Measurements from ENCODE around the gene DPEP2NB.
"Not testable (repeated sequence)": the region's sequence is repeated elsewhere in the genome, so short reads cannot be mapped to it uniquely, and the experiment has no call there.

The DPEP2NB gene

GRCh38 chr16:68009872-68010271 lies 5.8 kb downstream of the DPEP2NB start:
- not testable (repeated sequence) for DNase-seq

GRCh38 chr16:68009157-68009735 lies 6.5 kb downstream of the DPEP2NB start:
- DNase-seq = no peak

- peak in 6 of 14 donors; percentile 5 to 40 (median 14) for DNase-seq
Measured at GRCh38 chr16:68005786-68006286, 9.9 kb downstream of the DPEP2NB start.

GRCh38 chr16:68005211-68005610 lies 10.5 kb downstream of the DPEP2NB start:
- DNase-seq = no peak

GRCh38 chr16:68003031-68003430 lies 12.7 kb downstream of the DPEP2NB start:
- no peak for DNase-seq

- DNase-seq = no peak
Measured at GRCh38 chr16:68000450-68000849, 15.3 kb downstream of the DPEP2NB start.

GRCh38 chr16:67999985-68000384 lies 15.7 kb downstream of the DPEP2NB start:
- DNase-seq = no peak

- peak in 3 of 14 donors; percentile 17 to 21 (median 21) for DNase-seq
Measured at GRCh38 chr16:67998779-67999688, 16.7 kb downstream of the DPEP2NB start, which contains the start of gene DPEP2. DPEP2 (minus strand) TSS chr16:67999484; CDS start chr16:67993212, 6,272 bp downstream.

- DNase-seq = not testable (repeated sequence)
Measured at GRCh38 chr16:67998231-67998778, 17.4 kb downstream of the DPEP2NB start.

- DNase-seq = no peak
Measured at GRCh38 chr16:67996666-67997065, 19.0 kb downstream of the DPEP2NB start.

- DNase-seq = no peak
Measured at GRCh38 chr16:67995423-67995822, 20.3 kb downstream of the DPEP2NB start.

GRCh38 chr16:67994040-67994408 lies 21.7 kb downstream of the DPEP2NB start:
- DNase-seq = not testable (repeated sequence)

GRCh38 chr16:67993207-67994039 lies 22.3 kb downstream of the DPEP2NB start:
- peak in 12 of 14 donors; percentile 13 to 76 (median 42) for DNase-seq

- DNase-seq = no peak
Measured at GRCh38 chr16:67992661-67993206, 23.0 kb downstream of the DPEP2NB start.

GRCh38 chr16:67990018-67990386 lies 25.7 kb downstream of the DPEP2NB start:
- no peak for DNase-seq

GRCh38 chr16:67989322-67990017 lies 26.2 kb downstream of the DPEP2NB start:
- peak in 1 of 14 donors; percentile 19 for DNase-seq

GRCh38 chr16:67988675-67989074 lies 27.0 kb downstream of the DPEP2NB start:
- no peak for DNase-seq

- DNase-seq = peak in 11 of 14 donors; percentile 9 to 66 (median 31)
Measured at GRCh38 chr16:67987460-67988160, 28.1 kb downstream of the DPEP2NB start.

GRCh38 chr16:67986949-67987348 lies 28.8 kb downstream of the DPEP2NB start:
- DNase-seq = no peak

- DNase-seq = no peak
Measured at GRCh38 chr16:67982011-67982696, 33.6 kb downstream of the DPEP2NB start.

All from C1 segment of cervical spinal cord (tissue), 14 donors.